ENCODE measurements around the gene LRRC73. TPM values are rescaled to one million over a fixed set of nuclear protein-coding genes. Genes with fewer than 3 reads are reported as not detected.
"Not testable (repeated sequence)": the region's sequence is repeated elsewhere in the genome, so short reads cannot be mapped to it uniquely, and the experiment has no call there.

LRRC73 gene
- total RNA-seq, 1 donor from 2014 or later = under 0.01 TPM

GRCh38 chr6:43461936-43462335, 48.2 kb downstream of the LRRC73 start:
- no peak for DNase-seq (ENCODE audit: low read depth in 2 of 2)

DNA sequence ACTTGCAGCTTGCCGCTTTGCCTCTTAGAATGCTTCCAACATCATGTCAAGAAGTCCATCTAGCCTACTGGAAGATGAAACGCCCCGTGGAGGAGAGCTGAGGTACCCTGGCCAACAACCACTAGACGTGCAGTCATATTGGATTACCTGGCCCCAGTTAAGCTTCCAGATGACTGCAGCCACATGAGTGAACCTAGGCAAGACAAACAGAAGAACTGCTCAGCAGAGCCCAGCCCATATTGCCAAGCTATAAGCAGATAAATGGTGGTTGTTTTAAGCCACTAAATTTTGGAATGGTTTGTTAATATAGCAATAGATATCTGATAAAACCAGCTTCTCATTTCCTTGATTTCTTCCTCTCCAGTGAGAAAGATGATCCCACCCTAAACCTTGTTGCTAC, 50.1 kb downstream of the LRRC73 start:
- DNase-seq (ENCODE audit: low read depth in 2 of 2) = no peak

DNA sequence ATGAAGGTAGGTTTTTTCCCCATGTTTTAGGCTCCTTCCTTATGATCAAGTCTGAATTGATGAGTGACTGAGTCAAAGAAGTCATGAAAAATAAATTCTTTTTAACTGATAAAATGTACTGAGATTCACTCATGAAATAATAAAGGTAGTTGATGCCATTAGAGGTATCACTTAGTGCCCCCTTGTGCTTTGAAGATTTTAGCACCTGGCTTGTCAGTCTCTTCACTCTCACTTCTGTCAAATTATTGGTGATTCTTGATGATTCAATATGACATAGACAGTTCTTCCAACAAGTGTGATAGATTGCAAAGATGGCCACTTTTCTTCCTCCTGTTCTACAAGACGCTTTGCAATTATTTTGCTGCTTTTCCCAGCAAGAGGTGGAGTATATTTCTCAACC, 50.6 kb downstream of the LRRC73 start:
- no peak for DNase-seq (ENCODE audit: low read depth in 2 of 2)

GRCh38 chr6:43458154-43458553, 52.0 kb downstream of the LRRC73 start:
- not testable (repeated sequence) for DNase-seq (ENCODE audit: low read depth in 2 of 2)

DNA sequence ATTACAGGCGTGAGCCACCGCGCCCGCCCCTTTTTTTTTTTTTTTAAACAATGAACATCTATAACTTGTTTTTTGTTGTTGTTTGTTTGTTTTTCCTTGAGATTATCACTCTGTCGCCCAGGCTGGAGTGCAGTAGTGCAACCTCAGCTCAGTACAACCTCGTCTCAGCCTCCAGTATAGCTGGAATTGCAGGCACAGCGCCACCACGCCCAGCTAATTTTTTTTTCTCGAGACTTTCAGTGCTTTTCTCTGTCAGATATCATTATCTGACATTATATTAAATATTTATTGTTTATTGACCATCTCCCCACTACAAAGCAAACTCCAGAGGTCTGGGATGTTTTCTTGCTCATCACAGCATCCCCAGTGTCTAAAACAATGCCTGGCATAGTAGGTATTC, 52.5 kb downstream of the LRRC73 start:
- no peak for DNase-seq (ENCODE audit: low read depth in 2 of 2)

Other genes starting within 250 kb of the LRRC73 start
- not detected in 2 replicates for gene SLC22A7, start 212.1 kb downstream of the LRRC73 start, total RNA-seq
- gene CRIP3, start 201.5 kb downstream of the LRRC73 start, total RNA-seq = not detected in 2 replicates
- 3.9 and 5.6 TPM in 2 replicates for gene ZNF318, start 140.7 kb downstream of the LRRC73 start, total RNA-seq
- gene ABCC10, start 82.8 kb downstream of the LRRC73 start, total RNA-seq = 10.2 and 17.1 TPM in 2 replicates
- 0.22 and 1.2 TPM in 2 replicates for gene DLK2, start 54.8 kb downstream of the LRRC73 start, total RNA-seq
- gene TJAP1, start 32.8 kb downstream of the LRRC73 start, total RNA-seq = 4.6 and 6.5 TPM in 2 replicates
- 94.1 and 137 TPM in 2 replicates for gene YIPF3, start 6.6 kb upstream of the LRRC73 start, total RNA-seq
- 23.8 and 27.0 TPM in 2 replicates for gene POLR1C, start 6.7 kb upstream of the LRRC73 start, total RNA-seq
- gene XPO5, start 65.7 kb upstream of the LRRC73 start, total RNA-seq = 16.6 and 23.4 TPM in 2 replicates
- 8.1 and 12.6 TPM in 2 replicates for gene POLH, start 65.8 kb upstream of the LRRC73 start, total RNA-seq
- 25.7 and 32.3 TPM in 2 replicates for gene GTPBP2, start 118.9 kb upstream of the LRRC73 start, total RNA-seq
- gene MAD2L1BP, start 125.5 kb upstream of the LRRC73 start, total RNA-seq = 18.1 and 20.8 TPM in 2 replicates
- 0.20 and 0.22 TPM in 2 replicates for gene RSPH9, start 134.7 kb upstream of the LRRC73 start, total RNA-seq
- gene MRPS18A, start 177.4 kb upstream of the LRRC73 start, total RNA-seq = 38.1 and 40.8 TPM in 2 replicates

Measured in lung microvascular endothelial cell (primary cell).